HG02623 (cell line): Measurements from ENCODE around the gene GRM7.

Experiments
- ATAC-seq: cut with Tn5 transposase; IDR thresholded peaks from one replicate; pipeline ENCODE4 v1.9.1; 2021; ENCODE audit warnings: moderate library complexity; ENCODE audit not compliant: unreplicated experiment

Gene GRM7

DNA sequence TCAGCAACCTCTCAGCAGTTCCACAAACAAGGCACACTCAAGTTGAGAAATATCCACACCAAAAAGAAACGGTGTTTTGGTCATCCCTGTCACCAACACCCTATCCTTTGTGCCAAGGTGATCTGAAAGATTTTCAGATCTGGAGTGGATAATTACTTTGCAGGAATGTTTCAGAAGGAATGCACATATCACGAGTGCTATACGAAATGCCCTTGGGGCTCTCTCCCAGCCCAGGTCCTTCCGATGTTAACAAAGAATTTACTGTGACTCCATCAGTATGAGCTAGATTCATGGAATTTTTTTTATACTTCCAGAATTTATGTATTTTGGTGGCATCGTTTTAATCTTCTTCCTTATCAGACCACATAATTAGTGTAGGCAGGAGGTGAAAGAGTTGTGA lies 105.0 kb downstream of the GRM7 start:
- no peak for ATAC-seq

DNA sequence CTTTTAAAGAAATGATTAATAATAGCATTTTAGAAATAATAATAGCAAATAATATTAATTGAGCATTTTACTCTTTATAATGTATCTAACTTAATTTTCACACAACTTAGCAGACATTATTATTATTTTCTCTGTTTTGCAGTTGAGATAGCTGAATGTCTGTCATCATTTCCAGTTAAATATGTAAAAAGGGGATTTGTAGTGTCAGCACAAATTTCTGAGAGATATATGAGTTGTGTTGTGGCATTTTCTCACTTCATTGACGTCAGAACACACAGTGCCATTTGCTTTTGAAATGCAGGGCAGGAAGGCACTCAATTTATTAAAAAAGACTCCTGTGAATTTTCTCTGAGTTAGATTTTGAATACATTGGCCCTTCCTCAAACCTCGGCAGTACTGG lies 111.0 kb downstream of the GRM7 start:
- no peak for ATAC-seq

DNA sequence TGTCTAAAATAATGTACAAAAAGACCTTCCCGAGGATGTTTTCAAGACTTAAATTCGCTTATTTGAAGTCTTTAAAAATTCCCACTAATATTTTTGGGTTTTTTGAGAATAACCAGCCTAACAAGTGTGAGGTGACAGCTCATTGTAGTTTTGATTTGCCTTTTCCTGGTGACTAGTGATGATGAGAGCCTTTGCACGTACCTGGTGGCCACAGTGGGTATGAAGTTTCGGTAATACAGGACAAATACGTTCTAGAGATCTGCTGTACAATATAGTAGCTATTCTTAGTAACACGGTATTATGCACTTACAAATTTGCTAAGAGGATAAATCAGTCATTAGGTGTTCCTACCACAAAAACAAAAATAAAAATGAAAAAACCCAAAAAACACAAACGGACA lies 124.9 kb downstream of the GRM7 start:
- no peak for ATAC-seq

DNA sequence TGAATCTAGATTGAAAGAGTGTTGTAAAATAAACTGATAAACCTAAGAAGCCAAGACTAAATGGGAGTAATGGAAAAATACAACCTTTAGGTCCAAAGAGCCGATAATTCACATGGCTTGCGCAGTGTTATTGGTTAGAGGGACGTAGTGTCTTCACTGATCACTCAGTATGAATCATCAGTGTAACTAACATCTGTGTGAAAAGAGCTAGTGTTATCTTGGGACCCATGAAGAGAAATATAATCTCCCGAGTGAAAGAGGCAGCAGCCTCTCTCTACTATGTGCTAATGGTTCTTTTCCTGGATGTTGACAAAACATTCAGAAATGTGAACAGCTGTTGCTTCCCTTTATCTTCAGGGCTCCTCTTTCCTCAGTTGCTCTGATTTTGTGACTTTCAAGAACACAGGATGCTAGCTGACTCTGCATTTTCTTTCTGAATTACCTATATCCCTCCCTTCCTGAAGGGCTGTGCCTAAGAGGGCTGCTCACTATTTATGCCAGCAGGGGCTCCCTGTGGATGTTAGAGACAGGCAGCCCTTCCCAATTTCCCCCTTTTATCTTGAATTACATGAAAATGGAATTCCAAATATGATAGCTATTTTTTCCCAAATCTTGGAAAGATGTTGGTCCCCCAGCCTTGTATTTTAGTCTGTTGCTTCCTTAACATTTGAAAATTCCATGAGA lies 128.8 kb downstream of the GRM7 start:
- ATAC-seq: no peak

DNA sequence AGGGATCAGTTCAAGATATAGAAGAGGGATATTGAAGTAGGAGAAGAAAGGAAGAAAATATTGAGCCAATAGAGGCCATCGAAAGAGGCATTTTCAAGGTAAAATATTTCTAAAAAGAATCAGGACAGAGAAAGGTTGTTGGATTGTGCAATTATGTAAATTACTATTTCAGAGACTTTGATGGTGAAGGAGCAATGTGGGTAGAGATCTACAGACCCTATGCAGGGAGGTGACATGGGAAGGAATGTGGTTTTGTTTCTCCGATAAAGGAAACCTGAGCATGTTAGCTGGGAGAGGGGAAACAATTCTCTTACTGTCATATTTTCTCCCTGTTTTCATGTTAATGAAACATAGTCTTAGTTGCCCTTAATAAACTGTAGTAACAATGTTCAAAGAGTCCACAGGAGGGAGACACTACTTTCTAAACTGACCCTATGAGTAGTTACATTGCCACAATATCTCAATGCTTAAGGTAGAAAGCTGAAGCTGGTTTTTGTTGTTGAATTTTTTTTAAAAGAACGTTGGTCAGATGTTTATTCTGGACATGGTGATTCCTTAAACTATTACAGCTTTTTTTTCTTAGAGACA lies 133.3 kb downstream of the GRM7 start:
- no peak for ATAC-seq

DNA sequence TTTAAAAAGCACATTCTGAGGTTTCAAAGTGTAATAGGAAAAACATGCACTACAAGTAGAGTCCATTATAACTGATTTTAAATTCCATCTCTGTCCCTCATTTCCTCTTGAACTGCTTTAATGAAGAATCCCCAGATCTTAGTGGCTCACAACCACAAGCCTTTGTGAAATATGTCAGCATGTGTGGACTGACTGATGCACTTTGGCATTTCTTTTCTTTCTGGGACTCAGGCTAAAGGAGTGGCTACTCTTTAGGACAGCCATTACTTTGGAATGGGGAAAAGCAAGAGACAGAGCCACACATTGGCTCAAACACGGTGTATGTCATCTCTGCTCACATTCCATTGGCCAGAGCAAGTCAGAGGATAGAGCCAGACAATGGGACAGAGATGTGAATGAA lies 139.6 kb downstream of the GRM7 start:
- ATAC-seq: no peak

DNA sequence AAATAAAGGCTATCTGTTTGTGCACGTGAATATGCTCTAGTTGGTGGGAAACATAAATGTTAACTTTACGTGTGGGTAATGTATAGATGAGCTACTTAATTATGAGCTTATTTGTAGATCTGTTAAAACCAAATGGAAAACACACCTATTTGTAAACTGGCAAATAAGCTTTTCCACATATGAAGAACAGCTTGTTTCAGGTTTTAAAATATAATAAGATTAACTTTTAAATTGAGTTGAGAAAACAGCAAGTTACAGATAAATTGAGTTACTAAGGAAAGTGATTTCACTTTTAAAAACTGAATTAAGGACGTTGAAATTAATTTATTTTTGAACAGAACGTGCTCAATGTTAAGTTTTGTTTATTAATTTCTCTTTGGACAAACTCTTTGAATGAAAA lies 140.5 kb downstream of the GRM7 start:
- ATAC-seq: no peak

DNA sequence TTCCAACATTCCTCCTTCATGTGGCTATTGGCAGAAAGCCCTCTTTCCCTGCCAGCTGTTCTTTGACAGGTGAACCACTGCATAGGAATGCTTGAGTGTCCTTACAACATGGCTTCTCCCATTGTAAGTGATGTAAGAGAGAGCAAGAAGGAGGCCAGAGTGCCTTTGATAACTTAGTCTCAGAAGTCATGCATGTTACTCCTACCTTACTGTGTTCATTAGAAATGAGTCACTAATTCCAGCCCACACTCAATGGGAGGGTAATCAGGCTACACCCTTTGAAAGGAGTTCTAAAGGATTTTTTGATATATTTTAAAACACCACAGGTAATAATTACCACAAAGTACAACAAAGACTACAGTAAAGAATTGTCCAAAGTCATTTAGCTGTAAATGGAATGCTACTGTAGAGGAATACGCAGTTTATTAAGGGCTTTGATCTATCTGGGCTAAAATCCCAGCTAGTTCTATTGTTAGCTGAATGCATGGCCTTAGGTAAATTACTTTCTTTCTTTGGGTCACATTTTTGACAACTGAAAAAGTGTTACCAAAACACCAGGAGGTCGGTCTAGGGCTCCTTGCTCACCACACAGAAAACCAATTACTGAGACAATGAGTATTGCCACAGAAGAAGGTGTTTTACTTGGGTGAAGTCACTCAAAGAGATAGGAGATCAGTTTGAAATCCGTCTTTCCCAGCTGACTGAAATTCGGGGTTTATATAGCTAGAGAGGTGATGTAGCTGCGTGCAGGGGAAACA lies 154.9 kb downstream of the GRM7 start:
- ATAC-seq: no peak

DNA sequence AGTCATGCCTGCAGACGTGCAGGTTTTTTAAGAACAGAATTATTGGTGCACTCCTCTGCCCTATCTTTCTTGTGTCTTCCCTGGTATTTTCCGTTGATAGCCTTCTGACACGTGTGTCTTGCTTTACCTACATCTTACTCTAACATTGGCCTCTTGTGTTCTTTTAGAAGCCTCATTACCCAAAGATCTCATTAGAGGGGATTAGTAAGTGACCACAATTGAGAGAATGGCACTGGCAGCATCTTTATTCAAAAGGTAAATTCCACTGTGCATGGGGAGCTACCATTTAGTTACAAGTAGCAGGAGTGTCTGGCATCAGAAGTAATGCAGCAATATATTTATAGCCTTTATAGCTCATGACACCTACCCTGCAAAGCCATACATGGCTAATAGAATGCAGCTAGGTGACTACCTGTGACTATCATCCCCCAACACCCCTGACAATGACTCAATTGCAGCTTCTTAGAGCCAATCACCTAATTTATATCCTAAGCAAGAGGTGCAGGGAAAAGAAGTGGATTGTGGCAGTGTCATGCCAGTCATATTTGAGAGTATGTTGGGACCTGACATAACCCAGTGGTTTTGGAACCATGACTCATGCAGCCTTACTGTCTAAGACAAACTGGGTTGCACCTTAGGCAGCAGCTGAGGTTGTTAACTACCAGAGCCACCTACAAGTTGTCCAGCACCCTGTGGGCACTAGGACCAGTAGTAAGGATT lies 164.8 kb downstream of the GRM7 start:
- ATAC-seq: no peak

DNA sequence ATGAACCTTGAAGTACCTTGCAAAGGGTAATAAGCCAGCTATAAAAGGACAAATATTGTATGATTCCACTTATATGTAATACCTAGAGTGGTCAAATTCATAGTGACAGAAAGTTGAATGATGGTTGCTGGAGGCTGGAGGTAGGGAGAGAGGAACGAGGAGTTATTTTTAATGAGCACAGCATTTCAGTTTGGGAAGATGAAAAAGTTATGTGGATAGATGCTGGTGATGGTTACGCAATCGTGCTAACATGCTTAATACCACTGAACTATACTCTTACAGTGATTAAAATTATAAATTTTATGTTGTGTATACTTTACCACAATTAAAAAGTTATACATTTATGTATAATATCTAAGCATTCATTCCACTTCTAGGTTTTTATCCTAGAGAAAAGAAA lies 168.6 kb downstream of the GRM7 start:
- no peak for ATAC-seq

DNA sequence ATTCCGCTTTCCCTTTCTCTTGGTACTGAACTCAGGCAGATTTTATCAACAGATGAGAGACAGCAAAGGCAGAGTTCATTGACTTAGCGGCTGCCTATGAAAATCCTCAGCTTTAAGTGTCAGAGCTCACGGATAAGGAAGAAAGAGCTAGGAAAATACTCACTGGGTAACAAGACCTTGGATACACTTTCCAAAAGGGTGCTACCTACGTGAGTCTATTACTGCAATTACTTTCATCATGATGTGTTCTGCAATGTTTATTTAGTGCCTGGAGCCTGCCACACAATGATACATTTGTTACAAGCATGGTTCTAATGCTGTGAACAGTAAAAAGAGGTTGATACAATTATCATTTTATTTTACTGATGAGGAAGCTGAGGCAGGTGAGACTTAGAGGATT lies 177.5 kb downstream of the GRM7 start:
- ATAC-seq: no peak

DNA sequence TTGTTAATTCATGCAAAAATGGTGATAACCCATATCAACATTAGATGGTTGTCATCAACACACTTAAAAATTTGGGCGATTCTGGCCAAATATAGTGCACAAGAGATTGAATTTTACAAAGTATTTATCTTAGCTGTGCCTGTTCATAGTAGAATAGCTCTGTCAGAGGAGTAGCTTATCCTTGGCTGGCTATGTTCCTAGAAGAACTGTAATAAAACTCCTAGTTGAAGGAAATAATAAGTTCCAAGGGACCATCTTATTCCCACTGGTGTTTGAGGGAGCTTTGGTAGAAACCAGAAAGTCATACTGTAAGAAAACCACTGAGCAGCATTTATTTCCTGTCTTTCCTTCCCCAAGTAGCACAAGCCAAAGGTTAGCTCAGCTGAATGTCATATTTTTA lies 201.8 kb downstream of the GRM7 start:
- ATAC-seq: no peak

DNA sequence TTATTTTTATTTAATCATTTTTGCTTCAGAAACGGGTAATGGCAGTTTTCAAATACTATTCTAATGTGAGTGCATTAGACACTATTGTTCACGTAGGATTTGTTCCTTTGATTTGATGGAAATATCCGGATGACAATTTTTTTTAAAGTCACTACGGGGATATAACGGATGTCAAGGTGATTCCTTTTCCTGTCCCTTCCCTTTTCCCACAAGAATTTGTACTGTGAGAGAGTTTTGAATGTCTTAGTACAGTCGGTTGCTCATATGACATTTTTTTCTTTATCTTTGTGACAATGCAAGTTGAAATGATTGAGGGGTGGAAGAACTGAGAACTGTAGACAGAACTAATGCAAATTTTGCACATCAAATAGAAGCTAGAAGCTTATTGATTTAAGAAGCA lies 209.5 kb downstream of the GRM7 start:
- no peak for ATAC-seq

DNA sequence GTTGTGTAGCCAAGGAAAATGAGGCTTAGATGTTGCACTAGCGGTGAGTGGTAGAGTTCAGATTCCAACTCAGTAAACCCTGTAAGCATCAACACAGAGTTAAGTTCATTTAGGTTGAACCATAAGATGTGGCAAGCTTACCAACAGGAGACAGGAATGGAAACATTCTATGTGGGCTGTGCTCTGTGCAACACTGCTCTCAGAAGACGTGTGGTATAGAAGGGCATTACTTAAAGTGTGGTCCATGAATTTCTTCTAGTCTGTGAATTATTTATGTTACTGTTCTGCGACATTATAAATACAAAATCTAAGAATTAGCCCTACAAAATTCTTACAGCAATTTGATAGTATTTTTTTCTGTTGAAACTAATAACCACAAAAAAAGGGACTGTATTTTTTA lies 213.3 kb downstream of the GRM7 start:
- ATAC-seq: no peak

DNA sequence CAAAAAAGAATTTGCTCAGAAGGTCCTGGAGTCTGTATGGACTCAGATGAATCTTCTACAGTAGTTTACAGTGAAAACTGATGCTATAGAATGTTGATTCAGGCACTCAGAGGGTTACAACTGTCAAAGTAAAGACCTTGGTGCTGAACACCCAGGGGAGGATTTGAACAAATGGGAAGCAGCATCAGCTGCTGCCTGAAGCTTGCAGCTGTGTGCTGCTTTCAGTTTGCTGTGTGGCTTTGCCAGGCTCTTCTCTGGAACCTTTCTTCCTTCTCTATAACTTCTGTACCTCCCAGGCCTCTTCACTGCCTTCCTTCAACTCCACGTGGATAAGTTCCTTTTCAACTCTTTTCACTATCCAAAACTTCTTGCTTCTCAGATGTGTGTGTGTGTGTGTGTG lies 214.2 kb downstream of the GRM7 start:
- no peak for ATAC-seq

DNA sequence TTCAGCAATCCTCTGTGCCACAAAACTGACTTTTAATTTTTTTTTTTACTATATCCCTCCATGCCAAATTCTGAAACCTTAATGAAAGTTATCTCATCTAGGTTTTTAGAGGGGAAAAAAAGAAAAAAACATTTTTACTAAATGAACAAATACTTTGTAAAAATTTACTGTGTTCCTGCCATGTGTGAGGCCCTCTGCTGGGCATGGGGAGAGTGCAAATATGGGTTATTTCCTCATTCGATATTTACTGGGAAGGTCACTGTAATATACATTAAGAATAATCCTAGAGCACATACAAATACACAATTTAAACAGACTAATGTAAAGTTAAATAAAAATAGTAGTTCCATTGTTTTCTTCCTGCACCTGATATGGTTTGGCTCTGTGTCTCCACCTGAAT lies 215.0 kb downstream of the GRM7 start:
- ATAC-seq: no peak

DNA sequence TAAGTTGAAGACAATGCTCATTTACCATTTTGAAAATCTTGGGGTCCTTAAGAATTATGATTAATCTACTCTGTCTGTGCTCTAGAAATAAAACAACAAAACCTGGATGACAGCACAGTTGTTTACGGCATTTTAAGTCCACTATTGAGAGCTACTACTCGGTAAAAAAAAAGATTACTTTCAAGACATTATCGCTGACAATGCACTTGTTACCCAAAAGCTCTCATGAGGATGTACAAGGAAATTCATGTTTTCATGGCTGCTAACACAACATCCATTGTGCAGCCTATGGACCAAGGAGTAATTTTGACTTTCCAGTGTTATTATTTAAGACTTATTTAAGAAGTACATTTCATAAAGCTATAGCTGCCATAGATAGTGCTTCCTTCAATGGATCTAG lies 221.3 kb downstream of the GRM7 start:
- no peak for ATAC-seq

DNA sequence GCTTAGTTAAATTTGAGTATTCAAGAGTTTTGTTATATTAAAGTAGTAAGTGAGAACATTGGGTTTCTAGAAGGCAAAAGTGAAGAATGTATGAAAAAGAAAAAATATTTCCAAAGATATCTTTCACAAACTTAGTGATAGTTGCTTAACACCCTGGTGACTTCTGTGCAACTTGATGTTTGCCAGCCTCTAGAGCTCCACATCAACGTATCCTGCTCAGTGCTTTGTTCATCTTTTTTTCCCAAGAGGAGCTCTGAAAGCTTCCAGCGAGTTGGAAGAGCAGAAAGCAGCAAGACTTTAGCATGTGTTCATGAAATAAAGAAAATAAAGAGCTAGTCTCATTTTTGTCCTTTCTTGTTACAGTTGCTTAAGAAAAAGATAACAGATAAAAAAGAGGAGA lies 225.5 kb downstream of the GRM7 start:
- ATAC-seq: no peak

DNA sequence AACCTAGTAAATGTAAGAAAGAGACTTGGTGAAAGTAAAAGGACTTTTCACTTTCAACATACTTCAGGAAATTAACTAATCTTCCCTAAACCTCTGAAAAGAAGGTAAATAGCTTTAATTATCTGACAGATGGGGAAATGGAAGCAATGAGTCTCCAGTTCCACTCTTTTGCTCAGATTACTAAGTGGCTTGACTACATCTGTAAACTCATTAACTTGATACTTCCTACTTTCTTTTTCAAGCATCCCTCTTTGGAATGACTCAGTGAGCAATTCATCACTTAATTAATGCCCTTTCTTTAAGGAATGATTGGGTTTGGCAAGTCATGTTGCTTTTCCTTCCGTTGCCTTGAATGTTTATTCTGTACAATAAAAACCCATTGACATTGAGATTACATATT lies 234.2 kb downstream of the GRM7 start:
- no peak for ATAC-seq

DNA sequence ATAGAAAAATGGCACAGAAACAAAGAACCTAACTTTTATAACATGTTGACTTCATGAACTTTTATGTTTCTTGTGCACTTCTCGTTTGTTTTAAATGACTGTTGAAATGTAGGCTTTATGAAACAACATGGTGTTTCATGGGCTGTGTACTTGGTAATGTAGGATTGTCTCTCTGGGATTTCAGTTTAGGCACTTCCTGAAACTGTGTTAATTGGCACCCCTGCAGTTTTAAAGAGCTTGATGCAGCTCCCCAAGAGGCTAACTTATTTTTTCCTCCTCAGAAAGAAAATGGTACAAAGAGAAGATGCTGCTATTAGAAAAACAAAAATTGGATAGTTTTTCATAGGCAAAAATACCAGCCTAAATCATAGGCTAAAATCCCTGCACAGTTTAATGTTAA lies 239.2 kb downstream of the GRM7 start:
- ATAC-seq: no peak

DNA sequence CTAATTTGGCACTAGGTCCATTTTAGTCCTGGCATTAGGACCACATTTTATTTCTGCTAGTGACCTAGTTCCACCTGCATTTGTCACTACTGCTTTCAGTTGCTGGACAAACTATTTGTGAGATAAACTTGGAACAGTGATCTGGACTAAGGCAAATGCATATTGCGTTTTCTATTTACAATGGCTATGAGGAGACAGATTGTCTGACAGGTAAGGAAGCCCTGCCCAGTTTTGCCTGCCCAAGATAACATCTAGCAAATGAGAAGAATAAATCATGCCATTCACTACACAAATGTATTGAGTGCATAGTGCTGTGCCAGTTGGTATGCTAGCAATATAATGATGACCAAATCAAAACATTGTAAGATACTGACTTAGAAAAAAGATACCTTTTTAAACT lies 245.7 kb downstream of the GRM7 start:
- no peak for ATAC-seq

DNA sequence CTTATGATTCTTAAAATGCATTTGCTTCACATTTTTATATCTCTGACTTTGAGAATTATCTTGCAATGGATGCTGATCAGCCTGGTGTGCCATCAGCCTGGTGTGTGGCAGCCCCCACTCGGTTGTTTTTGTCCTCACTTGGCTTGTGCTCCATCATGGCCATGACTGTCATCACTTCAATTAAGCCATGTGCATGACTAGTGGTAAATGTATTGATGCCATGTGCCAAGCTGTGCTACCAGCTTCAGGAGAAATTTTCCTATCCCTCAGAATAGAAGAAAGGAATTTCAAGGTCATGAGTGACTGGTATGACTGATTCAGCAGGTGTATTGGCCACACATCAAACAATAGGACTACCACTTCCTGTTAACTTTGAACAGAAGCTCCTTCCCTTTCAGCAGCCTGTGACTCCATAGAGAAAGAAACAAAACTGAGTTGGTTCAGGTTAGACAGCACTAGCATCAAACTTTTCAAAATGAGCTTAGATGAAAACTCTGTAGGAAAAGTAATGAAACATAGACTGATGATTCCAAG lies 251.7 kb downstream of the GRM7 start:
- ATAC-seq: no peak
